GM19239 (cell line): ENCODE data around the gene ACTR5.

Source experiments
- DNase-seq: peaks from one replicate; pipeline ENCODE4 v3.0.0; 2011; ENCODE audit warnings: low spot score; ENCODE audit not compliant: insufficient read length
- FAIRE-seq: peaks from 2 replicates; lab custom pipeline; 2011; peaks lifted over from hg19 to GRCh38; lab: Jason Lieb, UNC

The ACTR5 gene

GRCh38 chr20:38728191-38728781, 20.0 kb upstream of the ACTR5 start:
- FAIRE-seq: no peak
- no peak for DNase-seq

GRCh38 chr20:38728911-38729642, 19.2 kb upstream of the ACTR5 start:
- FAIRE-seq (no peak), DNase-seq (peak; percentile 28)

GRCh38 chr20:38729767-38730166, 18.5 kb upstream of the ACTR5 start:
- FAIRE-seq (no peak), DNase-seq (no peak)

GRCh38 chr20:38730167-38730988, 17.9 kb upstream of the ACTR5 start:
- DNase-seq (no peak), FAIRE-seq (no peak)

GRCh38 chr20:38730989-38731737, 17.1 kb upstream of the ACTR5 start:
- DNase-seq: peak; percentile 68
- FAIRE-seq: peak; percentile 70

- FAIRE-seq (no peak), DNase-seq (no peak)
These were observed 16.5 kb upstream of the ACTR5 start for GRCh38 chr20:38731738-38732113.

GRCh38 chr20:38732981-38733380, 15.3 kb upstream of the ACTR5 start:
- no peak for FAIRE-seq
- DNase-seq: no peak

- DNase-seq (no peak), FAIRE-seq (no peak)
These were observed 13.1 kb upstream of the ACTR5 start for GRCh38 chr20:38735172-38735571.

GRCh38 chr20:38737887-38738286, 10.4 kb upstream of the ACTR5 start:
- FAIRE-seq (no peak), DNase-seq (no peak)

GRCh38 chr20:38745757-38746156, 2.5 kb upstream of the ACTR5 start:
- no peak for FAIRE-seq

GRCh38 chr20:38747495-38748096, 664 bp upstream of the ACTR5 start:
- no peak for FAIRE-seq
- no peak for DNase-seq

More at GRCh38 chr20:38745757-38746156, 2.5 kb upstream of the ACTR5 start:
- DNase-seq: no peak

GRCh38 chr20:38748861-38749149, 545 bp downstream of the ACTR5 start:
- FAIRE-seq: peak; percentile 37
- no peak for DNase-seq

- FAIRE-seq (no peak), DNase-seq (peak; percentile 16)
These were observed 3.2 kb downstream of the ACTR5 start for GRCh38 chr20:38751360-38751976.

GRCh38 chr20:38752029-38752428, 3.8 kb downstream of the ACTR5 start:
- no peak for FAIRE-seq
- no peak for DNase-seq

- no peak for FAIRE-seq
- DNase-seq: no peak
These were observed 6.7 kb downstream of the ACTR5 start for GRCh38 chr20:38754924-38755323.

GRCh38 chr20:38755324-38755910, 7.2 kb downstream of the ACTR5 start:
- FAIRE-seq: no peak

GRCh38 chr20:38757145-38757775, 9.0 kb downstream of the ACTR5 start:
- no peak for DNase-seq
- FAIRE-seq: no peak

More at GRCh38 chr20:38755324-38755910, 7.2 kb downstream of the ACTR5 start:
- DNase-seq: no peak

GRCh38 chr20:38759106-38759505, 10.8 kb downstream of the ACTR5 start:
- FAIRE-seq (no peak), DNase-seq (no peak)

GRCh38 chr20:38760978-38761377, 12.7 kb downstream of the ACTR5 start:
- FAIRE-seq (no peak), DNase-seq (no peak)
